Activated naive CD4-positive, alpha-beta T cell (primary cell): ENCODE data around the gene UNC119B.
"Not testable (repeated sequence)": the region's sequence is repeated elsewhere in the genome, so short reads cannot be mapped to it uniquely, and the experiment has no call there.

ENCODE experiments used
- DNase-seq, 4 experiments: peaks; one replicate each; lab custom pipeline; 2025; lab: John Stamatoyannopoulos, UW

UNC119B gene

DNA sequence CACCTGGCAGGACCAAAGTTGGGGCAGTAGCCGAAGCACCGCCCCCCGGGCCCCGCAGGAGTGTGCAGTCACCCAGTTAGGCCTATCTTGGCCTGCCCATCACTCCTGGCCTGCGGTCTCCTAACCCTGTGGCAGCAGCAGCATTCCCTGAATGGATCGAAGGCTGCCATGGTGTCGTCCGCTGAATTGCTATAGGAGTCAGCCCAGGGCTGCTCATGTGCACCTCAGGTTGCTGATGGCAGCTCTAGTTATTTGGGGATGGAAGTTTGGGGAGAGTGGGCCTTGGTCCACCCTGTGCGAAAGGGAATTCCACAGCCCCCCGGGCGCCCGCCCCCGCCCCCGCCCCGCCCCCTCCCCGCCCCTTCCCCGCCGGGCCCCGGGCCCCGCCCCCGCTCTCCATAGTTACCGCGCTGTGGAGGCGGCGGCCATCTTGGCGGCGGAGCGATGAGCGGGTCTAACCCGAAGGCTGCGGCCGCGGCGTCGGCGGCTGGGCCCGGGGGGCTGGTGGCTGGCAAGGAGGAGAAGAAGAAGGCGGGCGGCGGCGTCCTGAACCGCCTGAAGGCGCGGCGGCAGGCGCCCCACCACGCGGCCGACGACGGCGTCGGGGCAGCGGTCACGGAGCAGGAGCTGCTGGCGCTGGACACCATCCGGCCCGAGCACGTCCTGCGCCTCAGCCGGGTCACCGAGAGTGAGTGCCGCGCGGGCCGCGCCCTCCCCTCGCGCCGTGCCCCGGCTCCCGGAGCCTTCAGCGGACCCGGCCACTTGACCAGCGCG lies at the start of gene UNC119B:
Gene UNC119B, plus strand, starts transcription at position 428 of the 774 bp plus-strand sequence. Its CDS starts 17 bp downstream, at position 445.
- peak; percentile 25 to 73 (median 50) for DNase-seq

DNA sequence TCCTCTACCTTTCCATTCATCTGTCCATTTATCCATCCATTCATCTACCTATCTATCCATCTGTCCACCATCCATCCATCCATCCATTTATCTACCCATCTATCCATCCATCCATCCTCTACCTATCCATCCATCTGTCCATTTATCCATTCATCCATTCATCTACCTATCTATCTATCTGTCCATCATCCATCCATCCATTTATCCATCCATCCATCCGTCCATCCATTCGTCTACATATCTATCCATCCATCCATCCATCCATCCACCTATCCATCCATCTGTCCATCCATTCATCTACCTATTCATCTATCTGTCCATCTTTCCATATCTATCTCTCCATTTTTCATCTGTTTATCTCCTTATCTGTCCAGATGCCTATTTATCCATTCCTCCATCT lies 48.8 kb upstream of the UNC119B start:
- DNase-seq: no peak

DNA sequence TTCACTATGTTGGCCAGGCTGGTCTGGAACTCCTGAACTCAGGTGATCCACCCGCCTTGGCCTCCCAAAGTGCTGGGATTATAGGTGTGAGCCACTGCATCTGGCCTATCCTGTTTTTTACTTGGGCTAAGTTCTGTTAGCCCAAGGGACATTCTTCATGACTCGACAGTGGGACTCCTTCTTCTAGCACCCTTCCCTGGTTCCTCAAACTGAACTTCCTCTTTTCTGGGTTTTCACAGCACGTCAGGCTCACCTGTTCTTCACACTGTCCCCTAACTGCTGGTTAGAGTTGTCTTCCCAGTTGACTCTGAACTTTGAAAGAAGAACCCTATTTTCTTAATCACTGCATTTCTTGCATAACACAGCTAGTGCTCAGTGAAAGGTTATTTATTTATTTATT lies 47.4 kb upstream of the UNC119B start:
- no peak for DNase-seq

DNA sequence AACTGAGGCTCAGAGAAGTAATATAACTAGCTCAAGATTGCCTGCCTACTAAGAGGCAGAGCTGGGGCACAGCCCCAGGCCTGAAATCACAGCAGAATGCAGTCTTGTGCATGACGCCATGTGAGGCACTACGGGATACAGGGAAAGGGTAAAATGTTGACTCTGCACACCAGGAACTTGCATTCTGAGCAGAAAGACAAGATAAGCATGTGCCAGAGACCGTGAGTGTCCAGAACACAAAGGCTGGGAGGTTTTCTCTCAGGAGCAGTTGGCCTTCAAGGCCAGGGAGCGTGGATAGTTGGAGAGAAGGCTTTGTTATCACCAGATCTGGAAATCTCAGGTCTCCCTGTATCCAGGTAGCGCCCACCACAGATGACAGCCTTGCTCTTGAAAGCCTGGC lies 46.5 kb upstream of the UNC119B start:
- DNase-seq: no peak

DNA sequence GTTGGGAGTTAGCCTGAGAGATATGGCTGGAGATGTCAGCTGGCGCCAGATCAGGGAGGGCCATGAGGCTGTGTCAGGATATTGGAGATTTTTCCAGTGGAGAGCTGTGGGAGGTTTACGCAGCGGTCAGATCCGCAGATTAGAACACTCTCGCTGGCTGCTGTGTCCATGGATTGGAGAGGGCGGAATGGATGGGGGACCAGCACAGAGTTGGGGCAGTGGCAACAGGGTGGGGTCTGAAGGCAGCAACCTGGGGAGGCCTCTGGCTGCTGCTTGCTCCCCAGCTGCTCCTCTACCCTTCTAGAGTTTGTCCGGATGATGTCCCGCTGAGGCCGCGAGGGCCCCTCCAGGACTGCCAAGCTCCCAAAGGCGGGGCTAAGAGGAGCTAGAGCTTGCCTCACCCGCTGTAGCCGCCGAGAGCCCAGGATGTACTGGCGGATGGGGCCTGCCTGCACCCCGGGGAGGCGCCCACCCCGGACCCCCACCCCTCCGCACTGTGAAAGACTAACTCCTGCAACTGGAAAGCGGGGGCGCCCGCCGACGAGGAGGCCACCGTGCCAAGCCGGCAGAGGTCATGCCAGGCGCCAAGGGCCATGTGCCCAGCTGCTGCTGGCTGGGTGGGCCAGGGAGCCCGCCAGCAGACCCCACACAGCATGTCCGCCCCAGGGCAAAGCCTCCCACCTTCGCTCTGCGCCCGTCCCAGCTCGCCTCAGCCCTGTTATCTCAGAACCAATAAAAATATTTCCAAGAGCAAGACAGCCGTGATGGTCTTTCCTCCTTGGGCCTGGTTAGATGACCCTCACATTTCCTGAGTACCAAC lies 43.5 kb upstream of the UNC119B start:
- DNase-seq: no peak

DNA sequence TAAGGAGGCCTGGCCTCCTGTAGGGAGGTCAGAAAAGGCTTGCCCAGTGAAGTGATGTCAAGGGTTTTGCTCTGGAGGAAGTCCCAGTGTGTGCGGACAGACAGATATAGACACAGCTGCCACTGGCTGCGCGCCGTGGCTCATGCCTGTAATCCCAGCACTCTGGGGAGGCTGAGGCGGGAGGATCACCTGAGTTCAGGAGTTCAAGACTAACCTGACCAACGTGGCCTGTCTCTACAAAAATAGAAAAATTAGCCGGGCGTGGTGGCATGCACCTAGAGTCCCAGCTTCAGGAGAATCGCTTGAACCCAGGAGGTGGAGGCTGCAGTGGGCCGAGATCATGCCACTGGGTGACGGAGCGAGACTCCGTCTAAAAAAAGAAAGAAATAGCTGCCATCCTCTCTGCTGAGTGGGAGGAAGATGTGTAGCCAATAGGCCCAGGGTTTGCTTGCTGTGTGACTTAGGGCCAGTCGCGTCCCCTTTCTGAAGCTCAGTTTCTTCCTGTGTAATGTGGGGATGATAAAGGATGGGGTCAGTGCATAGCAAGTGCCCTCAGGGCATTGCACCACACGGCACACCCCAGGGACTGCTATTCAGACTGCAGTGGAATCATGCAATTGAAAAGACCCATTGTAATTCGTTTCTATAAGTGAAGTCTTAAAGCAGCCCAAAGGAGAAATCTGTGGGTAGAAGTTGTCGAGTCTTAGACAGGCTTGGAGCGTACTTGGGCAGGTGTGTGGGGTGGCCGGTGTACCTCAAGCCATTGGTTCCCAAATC lies 42.0 kb upstream of the UNC119B start:
- no peak for DNase-seq

DNA sequence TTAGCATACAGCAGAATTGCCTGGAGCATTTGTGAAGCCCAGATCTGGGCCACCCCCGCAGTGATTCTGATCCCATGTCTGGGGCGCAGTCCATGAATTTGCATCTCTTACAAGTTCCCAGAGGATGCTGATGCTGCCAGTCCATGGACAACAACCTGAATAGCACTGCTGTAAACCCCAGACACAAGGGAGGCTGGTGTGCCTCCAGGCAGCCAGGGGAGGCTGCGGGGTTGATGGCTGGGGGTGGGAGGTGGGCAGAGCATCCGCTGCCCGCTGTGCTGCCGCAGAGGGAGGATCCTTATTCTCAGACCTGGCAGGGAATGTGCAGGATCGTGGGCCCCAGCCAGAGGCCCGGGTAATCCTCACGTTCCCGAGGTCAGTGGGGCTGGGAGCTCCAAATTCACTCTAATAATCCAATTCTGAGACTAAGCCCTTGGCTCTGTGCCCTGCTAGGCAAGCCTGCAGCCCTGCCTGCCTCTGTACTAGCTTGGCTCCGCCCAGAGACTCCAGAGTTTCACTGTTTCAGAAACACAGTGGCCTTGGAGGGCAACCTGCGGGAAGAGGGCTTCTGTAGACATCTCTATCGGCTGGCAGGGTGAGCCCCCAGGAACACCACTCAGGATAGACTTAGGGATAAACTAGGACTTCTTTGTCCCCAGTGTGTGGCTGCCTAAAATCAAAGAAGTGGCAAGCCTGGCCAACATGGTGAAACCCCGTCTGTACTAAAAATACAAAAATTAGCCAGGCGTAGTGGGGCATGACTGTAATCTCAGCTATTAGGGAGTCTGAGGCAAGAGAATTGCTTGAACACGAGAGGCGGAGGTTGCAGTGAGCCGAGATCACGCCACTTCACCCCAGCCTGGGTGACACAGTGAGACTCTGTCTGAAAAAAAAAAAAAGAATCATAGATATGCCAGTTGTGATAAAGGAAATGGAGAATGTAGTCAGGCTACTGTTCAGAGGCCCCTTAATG lies 41.1 kb upstream of the UNC119B start:
- no peak for DNase-seq

DNA sequence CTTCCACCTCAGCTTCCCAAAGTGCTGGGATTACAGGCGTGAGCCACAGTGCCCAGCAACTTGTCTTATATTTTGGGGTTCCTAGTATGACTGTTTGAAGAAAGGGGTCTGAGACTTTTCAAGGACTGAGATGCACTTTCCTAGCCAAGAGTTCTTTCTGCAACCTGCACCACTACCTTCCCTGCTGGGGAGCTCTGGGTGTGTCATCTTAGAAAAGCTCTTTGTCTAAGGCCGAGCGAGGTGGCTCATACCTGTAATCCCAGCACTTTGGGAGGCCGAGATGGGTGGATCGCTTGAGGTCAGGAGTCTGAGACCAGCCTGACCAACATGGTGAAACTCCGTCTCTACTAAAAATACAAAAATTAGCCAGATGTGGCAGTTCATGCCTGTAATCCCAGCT lies 40.0 kb upstream of the UNC119B start:
- not testable (repeated sequence) for DNase-seq

DNA sequence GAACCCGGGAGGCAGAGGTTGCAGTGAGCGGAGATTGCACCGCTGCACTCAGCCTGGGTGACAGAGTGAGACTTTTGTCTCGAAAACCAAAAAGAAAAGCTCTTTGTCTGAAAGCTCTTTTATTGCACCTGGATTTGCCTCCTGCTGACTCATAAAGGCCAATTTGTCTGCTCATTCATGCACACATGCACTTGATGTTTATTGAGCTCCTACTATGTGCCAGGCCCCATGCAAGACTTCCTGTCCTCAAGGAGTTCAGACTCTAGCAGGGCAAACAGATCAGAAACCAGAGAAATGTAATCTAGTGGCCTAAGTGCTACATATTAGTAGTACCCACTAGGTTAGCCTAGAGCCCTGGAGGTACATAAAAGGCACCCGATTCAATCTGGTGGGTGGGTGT lies 39.6 kb upstream of the UNC119B start:
- DNase-seq: no peak

DNA sequence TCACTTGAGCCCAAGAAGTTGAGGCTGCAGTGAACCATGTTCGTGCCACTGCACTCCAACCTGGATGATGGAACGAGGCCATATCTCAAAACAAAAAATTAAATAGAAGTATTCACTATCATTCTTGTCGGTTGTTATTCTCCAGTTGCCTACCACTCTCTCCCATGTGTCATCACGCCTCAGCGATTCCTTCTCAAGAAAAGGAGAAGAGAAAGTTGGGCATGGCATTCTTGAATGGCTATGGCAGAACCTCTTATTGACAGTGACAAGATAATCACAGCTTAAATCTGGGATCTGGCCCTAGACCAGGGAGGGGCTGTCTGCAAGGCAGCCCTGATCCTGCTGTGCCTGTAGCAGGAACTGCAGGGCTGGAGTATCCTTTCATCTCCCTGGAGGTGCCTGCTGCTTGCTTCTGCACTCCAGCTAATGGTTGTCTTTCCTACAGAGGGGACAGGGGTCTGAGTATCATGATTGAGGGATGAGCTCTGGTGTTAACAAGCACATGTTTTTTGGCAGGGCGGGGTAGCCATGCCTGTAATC lies 36.1 kb upstream of the UNC119B start:
- no peak for DNase-seq

DNA sequence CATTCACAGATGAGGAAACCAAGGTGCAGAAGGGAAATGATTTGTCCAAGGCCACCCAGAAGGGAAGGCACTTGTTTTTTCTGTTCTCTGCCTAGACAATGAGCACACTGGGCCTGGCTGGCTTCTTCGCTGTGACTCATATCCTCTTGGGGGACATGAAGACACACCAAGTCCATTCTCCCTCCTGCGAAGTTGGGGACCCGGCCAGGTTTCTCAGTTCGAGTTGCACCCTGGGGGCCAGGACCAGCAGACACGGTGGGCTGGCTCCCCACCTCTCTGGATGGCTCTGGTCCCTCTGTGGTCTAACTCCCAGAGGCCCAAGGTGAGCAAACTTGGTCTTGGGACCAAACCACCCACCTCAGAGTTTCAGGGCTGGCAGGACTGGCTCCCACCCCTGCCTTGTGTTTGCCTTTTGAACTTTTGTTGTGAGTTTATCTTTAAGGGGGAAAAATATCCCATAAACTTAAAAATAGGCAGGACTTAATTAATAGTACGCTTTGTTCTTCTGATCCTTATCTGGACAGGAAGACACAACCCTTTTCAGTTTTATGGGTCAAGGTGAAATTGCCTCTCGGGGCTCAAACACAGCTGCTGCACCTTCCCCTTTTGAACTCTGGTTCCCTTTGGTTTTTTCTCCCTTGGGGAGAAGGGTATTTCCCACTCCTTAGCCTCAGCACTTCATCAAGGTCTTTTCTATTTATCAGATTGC lies 32.3 kb upstream of the UNC119B start:
- no peak for DNase-seq

DNA sequence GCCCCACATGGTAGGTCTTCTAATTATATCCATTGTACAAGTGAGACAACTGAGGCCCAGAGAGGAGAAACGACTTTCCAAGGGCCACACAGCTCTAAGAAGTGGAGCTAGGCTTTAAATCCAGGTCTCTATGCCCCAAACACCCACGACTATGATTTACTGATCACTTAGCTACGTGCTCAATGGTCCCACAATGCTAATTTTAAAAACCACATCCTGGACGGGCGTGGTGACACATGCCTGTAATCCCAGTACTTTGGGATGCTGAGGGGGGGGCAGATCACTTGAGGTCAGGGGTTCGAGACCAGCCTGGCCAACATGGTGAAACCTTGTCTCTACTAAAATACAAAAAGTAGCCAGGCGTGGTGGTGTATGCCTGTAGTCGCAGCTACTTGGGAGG lies 31.7 kb upstream of the UNC119B start:
- DNase-seq: no peak

DNA sequence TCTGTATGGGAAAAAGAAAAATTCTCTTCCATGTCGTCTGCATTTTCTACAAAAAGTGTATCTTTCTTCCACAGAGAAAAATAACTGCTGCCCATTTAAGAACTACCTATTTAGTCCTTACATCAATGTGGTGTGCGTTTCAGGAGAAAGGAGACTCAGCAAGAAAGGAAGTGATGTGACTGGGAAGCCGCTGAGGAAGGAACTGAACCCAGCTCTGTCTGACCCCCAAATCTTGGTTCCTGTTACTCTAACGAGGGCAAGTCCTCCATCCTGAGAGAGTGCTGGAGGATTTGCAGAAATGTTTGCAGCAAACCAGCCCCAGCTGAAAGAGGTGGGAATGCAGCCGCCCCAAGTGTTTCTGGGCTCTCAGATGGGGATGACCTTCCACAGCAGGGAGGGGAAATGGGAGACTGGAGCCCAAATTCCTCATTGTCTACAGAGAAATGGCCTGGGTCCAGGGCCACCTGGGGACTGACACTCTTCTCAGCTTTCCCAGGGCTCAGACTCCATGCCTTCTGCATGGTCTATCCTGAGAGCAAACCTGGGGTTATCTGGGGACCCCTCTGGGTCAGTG lies 30.0 kb upstream of the UNC119B start:
- no peak for DNase-seq

DNA sequence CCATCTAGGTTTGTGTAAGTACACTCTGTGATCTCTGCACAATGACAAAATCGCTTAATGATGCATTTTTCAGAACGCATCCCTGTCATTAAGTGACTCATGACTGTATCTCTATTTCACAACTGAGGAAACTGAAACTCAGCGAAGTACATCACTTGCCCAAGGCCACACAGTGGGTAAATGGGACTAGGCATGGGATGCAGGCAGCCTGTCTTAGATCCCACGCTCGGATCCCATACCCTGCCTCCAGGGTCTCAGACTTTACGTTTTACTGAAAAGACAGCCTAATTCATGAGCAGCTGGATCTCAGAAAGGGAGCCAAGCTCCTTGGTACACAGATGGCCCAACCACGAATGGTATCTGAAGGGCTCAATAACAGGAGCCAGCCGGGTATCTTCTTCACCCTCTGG lies 25.7 kb upstream of the UNC119B start:
- DNase-seq: no peak

DNA sequence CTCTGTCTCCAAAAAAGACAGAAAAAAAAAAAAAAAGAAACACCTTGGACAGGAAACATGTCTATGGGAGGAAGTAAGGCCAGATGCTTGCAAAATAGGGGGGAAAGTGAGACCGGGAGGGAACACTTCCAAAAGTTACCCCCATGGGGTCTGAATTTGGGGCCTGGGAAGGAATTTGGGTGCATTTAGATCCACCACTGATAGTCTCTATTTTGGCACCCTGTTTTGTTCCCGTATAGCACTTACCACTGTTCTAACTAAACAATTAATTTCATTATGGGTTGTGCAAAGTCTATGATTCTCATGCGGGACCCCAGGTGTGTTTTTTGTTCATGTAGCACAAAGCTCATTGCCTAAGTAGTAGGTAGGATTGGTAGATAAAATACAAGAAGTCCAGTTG lies 24.7 kb upstream of the UNC119B start:
- no peak for DNase-seq

DNA sequence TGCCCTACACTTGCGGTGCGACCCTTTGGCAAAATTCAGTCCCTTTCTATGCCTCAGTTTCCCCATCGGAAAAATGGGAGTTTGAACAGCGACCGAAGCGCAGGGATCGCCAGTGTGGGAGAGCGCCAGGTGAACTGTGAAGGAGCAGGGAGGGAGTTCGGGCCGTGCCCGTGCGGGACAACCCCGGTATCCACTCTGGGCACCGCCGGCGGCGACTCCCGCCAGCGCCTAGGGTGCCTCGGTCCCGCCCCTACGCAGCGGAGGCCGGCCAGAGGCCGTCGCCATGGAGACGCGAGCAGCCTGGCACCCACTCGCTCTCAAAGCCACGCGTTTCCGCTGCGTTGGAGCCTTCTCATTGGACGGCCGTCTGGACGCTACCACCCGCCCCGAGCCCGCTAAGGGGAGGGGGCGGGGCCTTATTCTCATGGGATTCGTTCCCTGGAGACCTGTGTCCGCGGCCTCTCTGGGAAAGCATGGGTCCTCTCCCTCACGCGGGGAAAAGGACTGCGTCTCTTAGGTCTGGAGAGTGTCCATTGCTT lies 24.0 kb upstream of the UNC119B start:
- peak; percentile 89 to 94 (median 91) for DNase-seq

DNA sequence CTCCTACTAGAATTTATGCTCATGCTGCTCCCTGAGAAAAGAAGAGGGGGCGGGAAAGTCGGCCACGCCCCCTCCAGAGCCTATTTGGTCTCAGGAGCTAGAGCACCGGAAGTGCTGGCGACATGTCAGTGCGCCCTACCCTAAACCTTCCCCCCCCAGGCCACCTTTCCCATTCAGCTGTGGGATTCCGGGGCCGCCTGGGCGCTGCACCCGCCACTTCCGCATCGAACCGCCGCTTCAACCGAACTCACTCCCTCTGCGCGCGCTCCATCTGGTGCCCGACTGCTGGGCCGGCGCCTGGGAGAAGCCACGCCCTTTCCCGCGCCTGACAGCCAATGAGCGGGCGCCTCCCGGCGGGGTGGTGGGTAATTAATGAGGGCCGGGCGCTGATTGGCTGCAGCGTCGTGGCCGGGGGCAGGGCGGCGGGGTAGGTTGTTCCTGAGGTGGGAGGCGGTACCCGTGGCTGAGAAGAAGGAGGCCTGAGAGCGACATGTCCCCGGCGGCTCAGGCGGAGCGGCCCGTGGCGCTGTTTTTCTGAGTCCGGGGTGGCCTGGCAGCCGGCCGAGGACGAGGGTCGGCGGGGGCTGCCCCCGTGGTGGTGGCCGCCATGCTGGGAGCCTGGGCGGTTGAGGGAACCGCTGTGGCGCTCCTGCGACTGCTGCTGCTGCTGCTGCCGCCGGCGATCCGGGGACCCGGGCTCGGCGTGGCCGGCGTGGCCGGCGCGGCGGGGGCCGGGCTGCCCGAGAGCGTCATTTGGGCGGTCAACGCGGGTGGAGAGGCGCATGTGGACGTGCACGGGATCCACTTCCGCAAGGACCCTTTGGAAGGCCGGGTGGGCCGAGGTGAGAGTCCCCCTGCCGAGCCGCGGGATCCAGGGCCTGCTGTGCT lies 23.3 kb upstream of the UNC119B start, which contains the start of gene MLEC:
Gene MLEC, plus strand, starts transcription at position 460 of the 888 bp plus-strand sequence. Its CDS starts 148 bp downstream, at position 608.
- peak; percentile 98 to 99 (median 98) for DNase-seq

DNA sequence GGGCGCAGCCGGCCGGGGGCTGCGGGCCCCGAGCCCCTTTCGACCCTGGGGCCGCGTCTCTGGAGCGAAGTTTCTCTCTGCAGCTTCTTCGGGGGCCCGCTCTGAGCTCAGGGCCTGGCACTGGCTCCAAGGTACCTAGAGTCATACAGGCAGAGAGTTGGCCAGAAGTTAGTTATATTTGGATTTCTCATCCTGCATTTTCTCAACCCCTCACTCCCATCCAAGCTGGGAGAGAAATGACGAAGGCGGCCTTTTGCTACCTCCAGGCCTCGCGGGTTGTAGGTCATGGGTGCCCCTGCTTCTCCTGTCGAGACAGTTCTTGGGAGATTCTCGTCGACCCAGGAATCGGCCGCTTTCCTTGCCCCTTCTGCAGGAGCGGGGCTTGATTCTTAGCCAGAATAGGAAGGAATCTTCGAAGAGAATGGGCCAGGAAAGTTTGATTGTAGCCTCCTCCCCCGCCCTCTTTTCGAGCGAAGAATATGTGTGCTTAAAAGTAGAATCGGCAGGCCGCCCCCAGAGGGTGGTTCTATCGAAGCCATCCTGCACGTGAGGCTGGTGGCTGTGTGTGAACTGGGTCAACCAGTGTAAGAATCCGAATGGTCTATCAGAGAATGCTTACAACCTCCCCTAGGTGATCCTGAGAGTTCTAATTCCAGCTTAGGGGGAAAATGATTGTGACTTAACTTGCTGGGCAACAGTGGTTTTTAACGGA lies 22.5 kb upstream of the UNC119B start:
- peak in 2 of 4 experiments; percentile 7 to 15 for DNase-seq
